Dendritic cell treated with granulocyte-macrophage colony-stimulating factor and Interleukin-4, amounts not matched to agents 40 ng/mL and 50 ng/mL, for 4 days (primary cell): ENCODE measurements around the gene GNAT3.

Experiments used
- H3K27ac Mint-ChIP-seq: one replicate; pipeline ENCODE4 v1.8.0; 2022; ENCODE audit warnings: mild to moderate bottlenecking, mixed read lengths
- H3K27me3 Mint-ChIP-seq: one replicate; pipeline ENCODE4 v1.8.0; 2022; ENCODE audit warnings: mild to moderate bottlenecking, mixed read lengths
- H3K36me3 Mint-ChIP-seq: one replicate; pipeline ENCODE4 v1.8.0; 2022; ENCODE audit warnings: low read depth, mixed read lengths
- H3K4me1 Mint-ChIP-seq: one replicate; pipeline ENCODE4 v1.8.0; 2022; ENCODE audit warnings: low read depth, mixed read lengths
- H3K4me3 Mint-ChIP-seq: one replicate; pipeline ENCODE4 v1.8.0; 2022; ENCODE audit warnings: mild to moderate bottlenecking, moderate library complexity, mixed read lengths
- H3K9me3 Mint-ChIP-seq: one replicate; pipeline ENCODE4 v1.8.0; 2022; ENCODE audit warnings: mixed read lengths
- intact Hi-C: fragments of 100-400 bp; cut with micrococcal nuclease; formaldehyde crosslinking; loops from one replicate; pipeline ENCODE4 v1.15.0; 2022

Gene GNAT3

GRCh38 chr7:80466636-80467035 is 45.2 kb downstream of the GNAT3 start:
- intact Hi-C loops = no loop called here
- no peaks in the 10 kb centered on the region for H3K36me3 Mint-ChIP-seq
- no peaks in the 10 kb centered on the region for H3K4me1 Mint-ChIP-seq
- no peaks in the 10 kb centered on the region for H3K9me3 Mint-ChIP-seq
- no peaks in the 10 kb centered on the region for H3K27me3 Mint-ChIP-seq
- no peak overlapping the region for H3K4me3 Mint-ChIP-seq
- H3K27ac Mint-ChIP-seq = no peak overlapping the region

DNA sequence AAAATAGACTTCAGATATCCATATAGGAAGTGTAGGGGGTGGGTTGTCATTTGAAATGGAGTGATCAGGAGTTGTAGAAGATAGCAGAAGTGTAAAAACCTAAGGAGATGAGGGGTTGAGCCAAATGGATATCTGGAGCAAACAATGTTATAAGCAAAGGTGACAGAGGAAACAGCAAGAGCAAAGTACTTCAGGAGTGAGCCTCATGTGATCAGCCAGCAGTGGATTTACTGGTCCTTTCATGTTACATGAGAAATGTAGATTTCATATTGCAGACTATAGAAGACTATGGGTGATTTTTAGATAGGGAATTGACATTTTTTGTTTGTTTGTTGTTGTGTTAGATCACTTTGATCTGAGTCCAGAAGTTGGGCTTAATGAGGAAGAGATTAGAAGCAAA is 47.7 kb downstream of the GNAT3 start:
- Mint-ChIP-seq H3K4me1 (no peaks in the 10 kb centered on the region), H3K27me3 (no peaks in the 10 kb centered on the region), H3K4me3 (no peak overlapping the region), H3K36me3 (no peaks in the 10 kb centered on the region), H3K27ac (no peak overlapping the region), H3K9me3 (no peaks in the 10 kb centered on the region)
- intact Hi-C loops = no loop called here

DNA sequence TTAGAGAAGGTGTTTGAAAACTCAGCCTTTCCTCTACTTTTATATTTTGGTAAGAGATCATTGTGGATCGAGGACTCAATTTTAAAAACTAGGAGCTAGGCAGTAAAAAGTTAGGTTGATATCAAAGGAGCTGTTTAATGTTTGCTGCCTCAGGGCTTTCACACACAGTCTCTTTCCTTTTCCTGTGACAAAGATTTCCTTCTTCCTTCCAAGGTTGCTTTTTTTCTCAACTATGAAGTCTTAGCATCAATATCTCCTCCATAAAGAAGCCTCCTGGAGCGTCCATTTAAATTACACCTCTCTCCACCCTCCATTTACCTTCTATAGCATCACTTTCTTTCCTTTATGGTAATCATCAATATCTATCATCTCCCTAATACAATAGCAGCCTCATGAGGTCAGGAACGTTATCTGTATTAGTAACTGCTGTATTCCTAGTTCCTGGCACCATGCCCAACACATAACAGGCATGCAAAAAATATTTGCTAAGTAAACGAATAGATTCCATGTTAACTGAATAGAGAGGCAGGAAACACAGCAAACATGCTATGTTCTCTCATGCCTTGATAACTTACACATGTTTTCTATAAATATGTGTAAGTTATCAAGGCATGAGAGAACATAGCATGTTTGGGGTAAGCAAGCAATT is 48.5 kb downstream of the GNAT3 start:
- H3K9me3 Mint-ChIP-seq = no peaks in the 10 kb centered on the region
- H3K27me3 Mint-ChIP-seq = no peaks in the 10 kb centered on the region
- no peak overlapping the region for H3K4me3 Mint-ChIP-seq
- no peak overlapping the region for H3K27ac Mint-ChIP-seq
- intact Hi-C loops = no loop called here
- no peaks in the 10 kb centered on the region for H3K36me3 Mint-ChIP-seq
- no peaks in the 10 kb centered on the region for H3K4me1 Mint-ChIP-seq

DNA sequence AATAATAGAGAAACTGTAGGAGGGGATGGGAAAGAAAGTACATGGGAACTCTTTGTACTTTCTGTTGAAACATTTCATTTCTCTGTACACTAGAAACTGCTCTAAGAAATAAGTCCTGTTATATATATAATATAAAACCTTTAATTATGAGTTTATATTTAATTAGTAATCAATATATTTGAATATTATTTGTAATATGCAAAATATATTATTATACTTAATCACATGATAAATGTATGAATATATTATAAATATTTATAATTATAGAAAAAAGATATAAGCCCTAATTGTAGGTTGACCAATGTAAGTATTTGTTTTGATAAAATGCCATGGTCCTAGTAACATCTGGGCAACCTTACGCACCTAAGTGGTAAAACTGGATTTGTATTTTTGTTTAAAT is 51.0 kb downstream of the GNAT3 start:
- Mint-ChIP-seq H3K4me1 (no peaks in the 10 kb centered on the region), H3K9me3 (no peaks in the 10 kb centered on the region), H3K36me3 (no peaks in the 10 kb centered on the region), H3K4me3 (no peak overlapping the region), H3K27me3 (no peaks in the 10 kb centered on the region), H3K27ac (no peak overlapping the region)
- intact Hi-C loops = no loop called here

DNA sequence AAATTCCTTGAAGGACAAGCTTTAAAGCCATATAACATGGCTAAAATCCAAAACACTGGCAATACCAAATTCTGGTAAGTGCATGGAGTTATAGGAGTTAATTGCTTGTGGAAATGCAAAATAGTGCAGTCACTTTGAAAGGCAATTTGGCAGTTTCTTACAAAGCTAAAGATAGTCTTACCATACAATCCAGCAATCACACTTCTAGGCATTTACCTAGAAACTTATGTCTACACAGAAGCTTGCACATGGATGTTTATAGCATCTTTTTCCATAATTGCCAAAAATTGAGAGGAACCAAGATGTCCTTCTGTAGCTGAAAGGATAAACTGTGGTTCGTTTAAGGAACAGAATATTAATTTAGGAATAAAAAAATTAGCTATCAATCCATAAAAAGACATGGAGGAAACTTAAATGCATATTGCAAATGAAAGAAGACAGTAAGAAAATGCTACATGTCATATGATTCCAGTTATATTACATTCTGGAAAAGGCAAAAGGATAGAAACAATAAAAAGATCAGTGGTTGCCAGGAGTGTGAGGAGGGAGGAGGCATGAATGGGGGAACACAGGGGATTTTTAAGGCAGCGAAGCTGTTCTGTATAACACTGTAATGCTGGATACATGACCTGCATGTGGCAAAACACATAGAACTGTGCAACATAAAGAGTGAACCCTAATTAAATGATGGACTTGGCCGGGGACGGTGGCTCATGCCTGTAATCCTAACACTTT is 51.9 kb downstream of the GNAT3 start:
- Mint-ChIP-seq H3K9me3 (no peaks in the 10 kb centered on the region), H3K36me3 (no peaks in the 10 kb centered on the region), H3K4me1 (no peaks in the 10 kb centered on the region), H3K27ac (no peak overlapping the region), H3K27me3 (no peaks in the 10 kb centered on the region), H3K4me3 (no peak overlapping the region)
- intact Hi-C loops = loop anchor here (10.0 kb wide), 1 partner anchor 405 kb away; no protein-coding TSS in a partner anchor

DNA sequence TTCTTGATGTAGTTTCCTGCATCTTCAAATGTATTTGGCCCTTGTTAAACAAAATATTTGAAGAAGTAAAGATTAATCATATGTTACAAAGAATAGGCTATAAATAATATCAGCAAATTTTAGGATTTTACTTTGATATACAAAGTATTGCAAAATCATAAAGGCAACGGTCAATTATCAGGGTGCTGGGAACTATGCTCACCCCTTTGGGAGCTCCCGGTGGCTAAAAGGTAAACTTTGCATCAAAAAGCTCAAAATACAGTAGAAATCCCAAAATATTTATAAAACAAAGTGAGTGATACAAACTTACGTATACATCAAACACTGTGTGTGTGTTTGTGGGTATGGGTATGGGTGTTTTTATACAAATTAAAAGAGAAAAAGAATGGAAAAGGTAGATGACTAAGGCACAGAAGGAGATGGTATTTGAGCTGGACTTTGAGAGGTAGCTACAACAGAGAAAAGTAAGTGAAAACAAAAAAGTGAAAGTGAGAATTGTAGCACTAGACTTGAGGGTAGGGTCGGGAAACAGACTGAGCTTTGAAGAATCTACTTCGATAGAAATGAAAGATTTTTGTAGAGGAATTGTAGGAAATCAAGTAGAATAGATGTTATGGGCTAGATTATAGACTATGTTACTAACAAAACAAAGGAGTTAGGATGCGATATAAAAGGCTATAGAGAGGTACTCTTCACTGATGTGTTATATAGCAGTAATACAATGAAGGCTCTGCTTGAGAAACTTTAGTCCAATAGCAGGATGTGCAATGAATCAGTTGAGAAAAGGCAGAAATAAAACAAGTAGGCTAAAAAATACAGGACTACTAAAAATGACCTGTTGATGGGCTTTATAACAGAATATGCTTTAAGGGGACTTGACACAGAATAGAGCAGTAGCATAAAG is 52.8 kb downstream of the GNAT3 start:
- intact Hi-C loops = loop anchor here (10.0 kb wide), 1 partner anchor 404 kb away; no protein-coding TSS in a partner anchor
- Mint-ChIP-seq H3K9me3 (no peaks in the 10 kb centered on the region), H3K4me1 (no peaks in the 10 kb centered on the region), H3K4me3 (no peak overlapping the region), H3K36me3 (no peaks in the 10 kb centered on the region), H3K27ac (no peak overlapping the region), H3K27me3 (no peaks in the 10 kb centered on the region)

GRCh38 chr7:80453699-80454340 is 58.0 kb downstream of the GNAT3 start:
- Mint-ChIP-seq H3K27ac (no peak overlapping the region), H3K9me3 (no peaks in the 10 kb centered on the region), H3K27me3 (no peaks in the 10 kb centered on the region), H3K36me3 (no peaks in the 10 kb centered on the region), H3K4me3 (no peak overlapping the region), H3K4me1 (peaks cover 10% of the 10 kb centered on the region)
- intact Hi-C loops = loop anchor here (10.0 kb wide), 1 partner anchor 399 kb away; no protein-coding TSS in a partner anchor

DNA sequence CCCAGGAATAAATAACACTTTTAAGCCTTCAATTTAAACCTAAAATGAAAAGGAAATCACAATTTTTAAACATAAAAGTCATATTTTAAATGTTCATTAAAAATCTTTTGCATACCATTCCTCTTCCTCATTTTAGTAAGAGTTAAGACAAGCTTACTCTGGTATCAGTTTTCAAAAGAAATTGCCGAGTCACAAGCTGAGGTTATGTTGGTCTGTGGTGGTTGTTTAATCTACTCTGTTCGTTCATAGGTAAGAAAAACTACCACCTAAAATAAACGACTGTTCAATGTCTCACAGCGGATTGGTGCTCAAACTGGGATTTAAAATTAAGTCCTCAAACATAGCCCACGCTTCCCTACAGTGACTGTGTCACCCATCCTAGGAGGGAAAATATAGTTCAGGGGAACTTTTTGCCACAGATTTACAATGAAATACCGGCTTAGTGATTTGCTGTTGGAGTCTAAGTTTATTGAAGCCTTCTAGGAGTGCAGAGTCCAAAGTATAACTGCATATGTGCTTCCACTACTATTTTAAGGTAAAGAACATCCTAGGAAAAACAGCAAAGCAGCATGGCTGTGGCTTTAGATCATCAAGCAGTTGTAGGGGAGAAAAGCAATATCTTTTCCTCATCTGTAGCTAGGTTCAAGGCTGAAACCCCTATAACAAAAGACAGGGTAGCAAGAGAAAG is 61.1 kb downstream of the GNAT3 start:
- intact Hi-C loops = loop anchor here (10.0 kb wide), 1 partner anchor 396 kb away; no protein-coding TSS in a partner anchor
- Mint-ChIP-seq H3K9me3 (no peaks in the 10 kb centered on the region), H3K27ac (no peak overlapping the region), H3K27me3 (no peaks in the 10 kb centered on the region), H3K4me1 (peaks cover 16% of the 10 kb centered on the region), H3K36me3 (no peaks in the 10 kb centered on the region), H3K4me3 (no peak overlapping the region)

DNA sequence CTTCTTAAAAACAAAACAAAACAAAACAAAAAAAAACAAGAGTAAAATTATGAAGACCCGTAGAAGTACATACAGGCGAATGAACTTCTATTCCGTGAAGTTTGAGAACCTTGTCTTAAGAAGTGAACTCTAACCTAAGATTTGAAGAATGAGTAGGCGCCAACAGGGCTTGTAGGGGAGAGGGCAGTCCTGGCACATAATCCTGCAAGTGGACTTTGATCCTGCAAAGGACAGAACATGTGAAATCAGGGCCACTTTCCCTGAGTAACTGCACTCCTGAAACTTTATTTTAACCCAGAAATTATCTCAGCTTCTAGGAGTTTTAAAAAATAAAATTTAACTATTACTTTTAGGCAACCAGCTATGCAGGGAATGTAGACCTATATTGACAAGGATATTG is 62.0 kb downstream of the GNAT3 start:
- H3K27me3 Mint-ChIP-seq = no peaks in the 10 kb centered on the region
- intact Hi-C loops = loop anchor here (10.0 kb wide), 1 partner anchor 395 kb away; no protein-coding TSS in a partner anchor
- H3K36me3 Mint-ChIP-seq = no peaks in the 10 kb centered on the region
- H3K9me3 Mint-ChIP-seq = no peaks in the 10 kb centered on the region
- no peak overlapping the region for H3K4me3 Mint-ChIP-seq
- no peak overlapping the region for H3K27ac Mint-ChIP-seq
- peaks cover 20% of the 10 kb centered on the region for H3K4me1 Mint-ChIP-seq

DNA sequence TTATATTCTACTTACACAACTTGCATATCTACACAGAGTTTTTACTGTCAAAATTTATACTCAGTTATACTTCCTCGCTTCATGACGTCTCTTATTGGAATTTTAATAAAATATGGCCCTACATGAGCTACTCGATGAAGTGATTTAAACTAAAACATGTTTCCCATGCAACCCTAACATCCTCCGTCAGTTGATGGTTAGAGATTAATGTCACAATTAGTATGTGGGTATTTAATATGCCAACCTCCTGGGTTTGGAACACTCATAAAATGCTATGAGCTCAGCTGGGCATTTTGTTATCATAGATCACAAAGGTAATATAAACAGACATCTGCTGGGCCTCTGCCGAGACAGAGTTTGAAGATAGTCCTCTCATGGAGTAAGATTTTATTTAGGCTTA is 66.5 kb downstream of the GNAT3 start:
- H3K27me3 Mint-ChIP-seq = no peaks in the 10 kb centered on the region
- no peaks in the 10 kb centered on the region for H3K9me3 Mint-ChIP-seq
- H3K27ac Mint-ChIP-seq = no peak overlapping the region
- H3K4me3 Mint-ChIP-seq = no peak overlapping the region
- intact Hi-C loops = no loop called here
- H3K36me3 Mint-ChIP-seq = no peaks in the 10 kb centered on the region
- peaks cover 38% of the 10 kb centered on the region for H3K4me1 Mint-ChIP-seq

- Mint-ChIP-seq H3K27ac (no peak overlapping the region), H3K9me3 (no peaks in the 10 kb centered on the region), H3K36me3 (no peaks in the 10 kb centered on the region), H3K4me3 (no peak overlapping the region), H3K27me3 (no peaks in the 10 kb centered on the region), H3K4me1 (peaks cover 43% of the 10 kb centered on the region)
- intact Hi-C loops = no loop called here
Measured at GRCh38 chr7:80444811-80445210, 67.1 kb downstream of the GNAT3 start.

- intact Hi-C loops = no loop called here
- Mint-ChIP-seq H3K4me3 (no peak overlapping the region), H3K4me1 (peaks cover 45% of the 10 kb centered on the region), H3K9me3 (no peaks in the 10 kb centered on the region), H3K36me3 (no peaks in the 10 kb centered on the region), H3K27me3 (no peaks in the 10 kb centered on the region), H3K27ac (no peak overlapping the region)
Measured at GRCh38 chr7:80443325-80443724, 68.5 kb downstream of the GNAT3 start.

DNA sequence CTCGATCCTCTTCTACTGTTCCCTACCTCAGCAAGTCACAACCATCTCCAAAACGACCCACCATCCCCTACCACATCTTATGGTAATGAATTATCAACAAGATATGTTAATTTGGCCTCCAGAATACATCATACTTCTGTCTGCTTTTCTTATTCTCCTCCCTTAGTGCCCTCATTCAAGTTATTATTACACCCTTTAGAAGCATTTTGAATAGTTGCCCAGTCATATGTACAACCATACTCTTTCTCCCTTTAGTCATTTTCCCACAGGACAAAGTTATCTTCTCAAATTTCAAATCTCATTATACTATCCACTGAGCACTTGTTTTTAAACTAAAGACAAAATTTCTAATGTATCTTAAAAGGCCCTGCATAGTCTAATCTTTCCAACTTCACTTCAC is 71.0 kb downstream of the GNAT3 start:
- intact Hi-C loops = no loop called here
- H3K27ac Mint-ChIP-seq = no peak overlapping the region

More for the DNA sequence above, 71.0 kb downstream of the GNAT3 start:
- Mint-ChIP-seq H3K36me3 (no peaks in the 10 kb centered on the region), H3K4me3 (no peak overlapping the region), H3K27me3 (no peaks in the 10 kb centered on the region), H3K4me1 (peaks cover 47% of the 10 kb centered on the region), H3K9me3 (peaks cover 9% of the 10 kb centered on the region)
